ENCODE measurements around the gene HEATR1.

DNA sequence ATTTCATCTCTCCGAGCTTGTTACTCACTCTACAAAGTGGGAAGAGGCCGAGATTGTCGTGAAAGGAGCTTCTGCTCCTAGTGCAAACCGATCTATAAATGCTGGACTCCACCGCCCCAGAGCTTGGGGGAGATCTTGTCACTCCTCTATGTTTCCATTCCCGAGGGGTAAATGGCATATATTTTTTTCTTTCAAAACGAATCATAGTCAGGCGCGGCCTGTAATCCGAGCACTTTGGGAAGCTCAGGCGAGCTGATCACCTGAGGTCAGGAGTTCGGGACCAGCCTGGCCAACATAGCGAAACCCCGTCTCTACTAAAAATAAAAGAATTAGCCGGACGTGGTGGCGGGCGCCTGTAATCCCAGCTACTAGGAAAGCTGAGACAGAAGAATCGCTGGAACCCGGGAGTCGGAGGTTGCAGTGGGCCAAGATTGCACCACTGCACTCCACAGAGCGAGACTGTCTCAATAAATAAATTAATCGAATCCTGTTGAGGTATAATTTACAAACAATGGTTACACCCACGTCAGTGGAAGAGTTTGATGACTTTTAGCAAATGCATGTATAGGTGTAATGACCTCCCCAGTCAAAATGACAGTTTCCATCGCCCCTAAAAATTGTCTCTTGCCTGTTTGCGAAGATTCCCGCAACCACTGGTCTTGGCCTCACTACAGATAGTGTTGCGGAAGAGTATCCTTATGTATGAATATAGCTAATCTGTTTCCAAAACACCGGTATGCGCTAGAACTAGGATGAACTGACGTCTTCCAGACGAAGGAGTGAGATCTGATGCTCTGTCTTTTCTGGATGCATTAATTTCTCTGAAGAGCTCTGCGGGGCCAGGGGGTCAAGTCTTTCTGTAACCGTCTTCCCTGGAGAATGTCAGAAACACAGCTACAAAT is 840 bp upstream of the HEATR1 start:
- TF ChIP-seq, protein P1, sequence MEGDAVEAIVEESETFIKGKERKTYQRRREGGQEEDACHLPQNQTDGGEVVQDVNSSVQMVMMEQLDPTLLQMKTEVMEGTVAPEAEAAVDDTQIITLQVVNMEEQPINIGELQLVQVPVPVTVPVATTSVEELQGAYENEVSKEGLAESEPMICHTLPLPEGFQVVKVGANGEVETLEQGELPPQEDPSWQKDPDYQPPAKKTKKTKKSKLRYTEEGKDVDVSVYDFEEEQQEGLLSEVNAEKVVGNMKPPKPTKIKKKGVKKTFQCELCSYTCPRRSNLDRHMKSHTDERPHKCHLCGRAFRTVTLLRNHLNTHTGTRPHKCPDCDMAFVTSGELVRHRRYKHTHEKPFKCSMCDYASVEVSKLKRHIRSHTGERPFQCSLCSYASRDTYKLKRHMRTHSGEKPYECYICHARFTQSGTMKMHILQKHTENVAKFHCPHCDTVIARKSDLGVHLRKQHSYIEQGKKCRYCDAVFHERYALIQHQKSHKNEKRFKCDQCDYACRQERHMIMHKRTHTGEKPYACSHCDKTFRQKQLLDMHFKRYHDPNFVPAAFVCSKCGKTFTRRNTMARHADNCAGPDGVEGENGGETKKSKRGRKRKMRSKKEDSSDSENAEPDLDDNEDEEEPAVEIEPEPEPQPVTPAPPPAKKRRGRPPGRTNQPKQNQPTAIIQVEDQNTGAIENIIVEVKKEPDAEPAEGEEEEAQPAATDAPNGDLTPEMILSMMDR (IDR thresholded peaks at IDR 0.05): no peak
- TF ChIP-seq POLR2A (IDR thresholded peaks at IDR 0.05): no peak

All from testis (tissue), 2 donors.